ENCODE data around the gene OR2A2.

DNA sequence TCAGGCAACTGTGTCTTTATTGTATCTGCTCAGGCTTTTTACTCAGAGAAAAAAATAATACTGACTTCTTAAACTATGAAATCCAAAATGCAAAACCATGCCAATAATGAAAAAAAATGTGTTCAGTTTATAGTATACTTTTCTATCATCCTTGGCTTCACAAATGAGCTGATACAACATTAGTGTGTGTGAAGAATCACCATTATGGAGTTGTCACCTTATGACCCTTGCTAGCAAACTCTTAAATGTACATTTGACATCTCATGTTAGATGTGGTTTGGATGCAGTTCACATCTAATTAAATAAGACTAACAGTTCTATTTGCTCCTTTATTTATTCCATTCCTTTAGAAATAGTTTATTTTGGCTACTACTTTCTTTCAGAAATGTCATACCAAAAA, 4.2 kb upstream of the OR2A2 start:
- TF ChIP-seq GATAD2B (IDR thresholded peaks at IDR 0.05; ENCODE audit: borderline replicate concordance), result no peak
- TF ChIP-seq, protein P1, sequence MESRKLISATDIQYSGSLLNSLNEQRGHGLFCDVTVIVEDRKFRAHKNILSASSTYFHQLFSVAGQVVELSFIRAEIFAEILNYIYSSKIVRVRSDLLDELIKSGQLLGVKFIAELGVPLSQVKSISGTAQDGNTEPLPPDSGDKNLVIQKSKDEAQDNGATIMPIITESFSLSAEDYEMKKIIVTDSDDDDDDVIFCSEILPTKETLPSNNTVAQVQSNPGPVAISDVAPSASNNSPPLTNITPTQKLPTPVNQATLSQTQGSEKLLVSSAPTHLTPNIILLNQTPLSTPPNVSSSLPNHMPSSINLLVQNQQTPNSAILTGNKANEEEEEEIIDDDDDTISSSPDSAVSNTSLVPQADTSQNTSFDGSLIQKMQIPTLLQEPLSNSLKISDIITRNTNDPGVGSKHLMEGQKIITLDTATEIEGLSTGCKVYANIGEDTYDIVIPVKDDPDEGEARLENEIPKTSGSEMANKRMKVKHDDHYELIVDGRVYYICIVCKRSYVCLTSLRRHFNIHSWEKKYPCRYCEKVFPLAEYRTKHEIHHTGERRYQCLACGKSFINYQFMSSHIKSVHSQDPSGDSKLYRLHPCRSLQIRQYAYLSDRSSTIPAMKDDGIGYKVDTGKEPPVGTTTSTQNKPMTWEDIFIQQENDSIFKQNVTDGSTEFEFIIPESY (CRISPR knock-in tag; IDR thresholded peaks at IDR 0.05), result no peak
- TF ChIP-seq MXI1 (IDR thresholded peaks at IDR 0.05; ENCODE audit: low read depth, low read length), result no peak
- TF ChIP-seq, protein P2, sequence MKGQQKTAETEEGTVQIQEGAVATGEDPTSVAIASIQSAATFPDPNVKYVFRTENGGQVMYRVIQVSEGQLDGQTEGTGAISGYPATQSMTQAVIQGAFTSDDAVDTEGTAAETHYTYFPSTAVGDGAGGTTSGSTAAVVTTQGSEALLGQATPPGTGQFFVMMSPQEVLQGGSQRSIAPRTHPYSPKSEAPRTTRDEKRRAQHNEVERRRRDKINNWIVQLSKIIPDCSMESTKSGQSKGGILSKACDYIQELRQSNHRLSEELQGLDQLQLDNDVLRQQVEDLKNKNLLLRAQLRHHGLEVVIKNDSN (CRISPR knock-in tag; IDR thresholded peaks at IDR 0.05), result no peak
- TF ChIP-seq, protein P3, sequence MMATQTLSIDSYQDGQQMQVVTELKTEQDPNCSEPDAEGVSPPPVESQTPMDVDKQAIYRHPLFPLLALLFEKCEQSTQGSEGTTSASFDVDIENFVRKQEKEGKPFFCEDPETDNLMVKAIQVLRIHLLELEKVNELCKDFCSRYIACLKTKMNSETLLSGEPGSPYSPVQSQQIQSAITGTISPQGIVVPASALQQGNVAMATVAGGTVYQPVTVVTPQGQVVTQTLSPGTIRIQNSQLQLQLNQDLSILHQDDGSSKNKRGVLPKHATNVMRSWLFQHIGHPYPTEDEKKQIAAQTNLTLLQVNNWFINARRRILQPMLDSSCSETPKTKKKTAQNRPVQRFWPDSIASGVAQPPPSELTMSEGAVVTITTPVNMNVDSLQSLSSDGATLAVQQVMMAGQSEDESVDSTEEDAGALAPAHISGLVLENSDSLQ (IDR thresholded peaks at IDR 0.05), result no peak
- TF ChIP-seq MAFK (IDR thresholded peaks at IDR 0.05; ENCODE audit: low read length), result no peak
- TF ChIP-seq ZSCAN29 (IDR thresholded peaks at IDR 0.05), result no peak
- TF ChIP-seq, protein P4, sequence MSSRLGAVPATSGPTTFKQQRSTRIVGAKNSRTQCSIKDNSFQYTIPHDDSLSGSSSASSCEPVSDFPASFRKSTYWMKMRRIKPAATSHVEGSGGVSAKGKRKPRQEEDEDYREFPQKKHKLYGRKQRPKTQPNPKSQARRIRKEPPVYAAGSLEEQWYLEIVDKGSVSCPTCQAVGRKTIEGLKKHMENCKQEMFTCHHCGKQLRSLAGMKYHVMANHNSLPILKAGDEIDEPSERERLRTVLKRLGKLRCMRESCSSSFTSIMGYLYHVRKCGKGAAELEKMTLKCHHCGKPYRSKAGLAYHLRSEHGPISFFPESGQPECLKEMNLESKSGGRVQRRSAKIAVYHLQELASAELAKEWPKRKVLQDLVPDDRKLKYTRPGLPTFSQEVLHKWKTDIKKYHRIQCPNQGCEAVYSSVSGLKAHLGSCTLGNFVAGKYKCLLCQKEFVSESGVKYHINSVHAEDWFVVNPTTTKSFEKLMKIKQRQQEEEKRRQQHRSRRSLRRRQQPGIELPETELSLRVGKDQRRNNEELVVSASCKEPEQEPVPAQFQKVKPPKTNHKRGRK (tag; IDR thresholded peaks at IDR 0.05), result no peak
- TF ChIP-seq, protein P5, sequence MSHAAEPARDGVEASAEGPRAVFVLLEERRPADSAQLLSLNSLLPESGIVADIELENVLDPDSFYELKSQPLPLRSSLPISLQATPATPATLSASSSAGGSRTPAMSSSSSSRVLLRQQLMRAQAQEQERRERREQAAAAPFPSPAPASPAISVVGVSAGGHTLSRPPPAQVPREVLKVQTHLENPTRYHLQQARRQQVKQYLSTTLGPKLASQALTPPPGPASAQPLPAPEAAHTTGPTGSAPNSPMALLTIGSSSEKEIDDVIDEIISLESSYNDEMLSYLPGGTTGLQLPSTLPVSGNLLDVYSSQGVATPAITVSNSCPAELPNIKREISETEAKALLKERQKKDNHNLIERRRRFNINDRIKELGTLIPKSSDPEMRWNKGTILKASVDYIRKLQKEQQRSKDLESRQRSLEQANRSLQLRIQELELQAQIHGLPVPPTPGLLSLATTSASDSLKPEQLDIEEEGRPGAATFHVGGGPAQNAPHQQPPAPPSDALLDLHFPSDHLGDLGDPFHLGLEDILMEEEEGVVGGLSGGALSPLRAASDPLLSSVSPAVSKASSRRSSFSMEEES (CRISPR knock-in tag; IDR thresholded peaks at IDR 0.05), result no peak

Data from K562 (cell line).